HEK293T (cell line): ENCODE data around the gene ATCAY.

Experiments used
- ARNT ChIP-seq: fragments of 450-650 bp; IDR thresholded peaks from 2 replicates; pipeline ENCODE4 v1.6.1; 2017; ENCODE audit warnings: mild to moderate bottlenecking
- BHLHE40 ChIP-seq: fragments of 450-650 bp; IDR thresholded peaks from 2 replicates; pipeline ENCODE4 v1.6.1; 2016; ENCODE audit warnings: mild to moderate bottlenecking, moderate library complexity, borderline replicate concordance
- ELF4 ChIP-seq: fragments of 450-650 bp; IDR thresholded peaks from 2 replicates; pipeline ENCODE4 v1.6.1; 2017; ENCODE audit warnings: antibody characterized with exemption
- FOXA1 ChIP-seq: fragments of 450-650 bp; IDR thresholded peaks from 2 replicates; pipeline ENCODE4 v1.6.1; 2016; ENCODE audit warnings: mild to moderate bottlenecking
- FOXK2 ChIP-seq: fragments of 450-650 bp; IDR thresholded peaks from 2 replicates; pipeline ENCODE4 v1.6.1; 2016; ENCODE audit warnings: mild to moderate bottlenecking
- FOXM1 ChIP-seq: fragments of 450-650 bp; IDR thresholded peaks from 2 replicates; pipeline ENCODE4 v1.6.1; 2017; ENCODE audit warnings: mild to moderate bottlenecking, borderline replicate concordance
- HDGF ChIP-seq: fragments of 450-650 bp; IDR thresholded peaks from 2 replicates; pipeline ENCODE4 v1.6.1; 2017; ENCODE audit warnings: antibody characterized with exemption, borderline replicate concordance
- L3MBTL2 ChIP-seq: fragments of 450-650 bp; conservative IDR thresholded peaks from 2 replicates; pipeline ENCODE4 v1.6.1; 2016; ENCODE audit warnings: mild to moderate bottlenecking
- LEF1 ChIP-seq: fragments of 450-650 bp; IDR thresholded peaks from 2 replicates; pipeline ENCODE4 v1.6.1; 2017; ENCODE audit warnings: mild to moderate bottlenecking, borderline replicate concordance
- PKNOX1 ChIP-seq: fragments of 450-650 bp; IDR thresholded peaks from 2 replicates; pipeline ENCODE4 v1.6.1; 2016
- SP1 ChIP-seq: fragments of 450-650 bp; IDR thresholded peaks from 2 replicates; pipeline ENCODE4 v1.6.1; 2017
- SUZ12 ChIP-seq: fragments of 450-650 bp; IDR thresholded peaks from 2 replicates; pipeline ENCODE4 v1.6.1; 2016; ENCODE audit warnings: mild to moderate bottlenecking
- TARDBP ChIP-seq: fragments of 450-650 bp; IDR thresholded peaks from 2 replicates; pipeline ENCODE4 v1.6.1; 2016
- ZNF384 ChIP-seq: fragments of 450-650 bp; IDR thresholded peaks from 2 replicates; pipeline ENCODE4 v1.6.1; 2016

GRCh38 chr19:3867971-3868769, 12.3 kb upstream of the ATCAY start:
- no peak for TF ChIP-seq ELF4
- no peak for TF ChIP-seq ZNF384
- TF ChIP-seq BHLHE40, result no peak
- TF ChIP-seq FOXK2, result no peak
- TF ChIP-seq SP1, result no peak
- TF ChIP-seq FOXM1, result no peak
- TF ChIP-seq L3MBTL2, result no peak
- TF ChIP-seq SUZ12, result no peak
- no peak for TF ChIP-seq FOXA1
- no peak for TF ChIP-seq LEF1
- no peak for TF ChIP-seq TARDBP
- TF ChIP-seq HDGF, result no peak
- TF ChIP-seq PKNOX1, result no peak
- TF ChIP-seq ARNT, result no peak
